NCI-H1694 treated with DMSO at 0.1 percent for 48 hours (cell line): ENCODE results near the gene ZGPAT.

Experiments used
- DNase-seq: peaks from one replicate; lab custom pipeline; 2025; lab: John Stamatoyannopoulos, UW

Gene ZGPAT

DNA sequence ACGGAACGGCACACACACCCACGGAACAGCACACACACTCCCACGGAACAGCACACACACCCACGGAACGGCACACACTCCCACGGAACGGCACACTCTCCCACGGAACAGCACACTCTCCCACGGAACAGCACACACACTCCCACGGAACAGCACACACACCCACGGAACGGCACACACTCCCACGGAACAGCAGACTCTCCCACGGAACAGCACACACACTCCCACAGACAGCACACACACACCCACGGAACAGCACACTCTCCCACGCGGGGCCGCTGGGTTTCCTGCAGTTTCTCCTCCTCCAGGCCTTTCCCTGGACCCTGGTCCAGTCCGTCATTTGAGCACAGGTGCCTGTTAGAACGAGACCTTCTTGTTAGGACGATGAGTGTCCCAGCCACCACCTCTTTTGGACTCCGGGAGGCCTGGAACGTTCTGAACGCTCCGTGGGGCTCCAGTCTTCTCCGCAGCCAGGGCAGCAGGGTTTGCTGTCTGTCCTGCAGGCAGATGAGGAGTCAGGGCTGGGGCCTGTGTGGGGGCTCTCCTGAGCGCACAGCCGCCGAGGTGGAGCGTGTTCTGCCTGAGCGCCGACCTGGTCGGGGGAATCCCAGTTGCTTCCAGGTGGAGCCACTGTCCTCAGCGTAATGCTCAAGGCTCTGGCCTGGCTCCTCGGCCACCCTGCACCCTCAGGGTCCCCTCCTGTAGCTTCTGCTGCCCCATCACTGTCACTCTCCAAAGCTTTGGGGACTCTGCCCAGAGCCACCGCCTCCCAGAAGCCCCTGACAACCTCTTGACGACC is 29.0 kb upstream of the ZGPAT start:
- no peak for DNase-seq

DNA sequence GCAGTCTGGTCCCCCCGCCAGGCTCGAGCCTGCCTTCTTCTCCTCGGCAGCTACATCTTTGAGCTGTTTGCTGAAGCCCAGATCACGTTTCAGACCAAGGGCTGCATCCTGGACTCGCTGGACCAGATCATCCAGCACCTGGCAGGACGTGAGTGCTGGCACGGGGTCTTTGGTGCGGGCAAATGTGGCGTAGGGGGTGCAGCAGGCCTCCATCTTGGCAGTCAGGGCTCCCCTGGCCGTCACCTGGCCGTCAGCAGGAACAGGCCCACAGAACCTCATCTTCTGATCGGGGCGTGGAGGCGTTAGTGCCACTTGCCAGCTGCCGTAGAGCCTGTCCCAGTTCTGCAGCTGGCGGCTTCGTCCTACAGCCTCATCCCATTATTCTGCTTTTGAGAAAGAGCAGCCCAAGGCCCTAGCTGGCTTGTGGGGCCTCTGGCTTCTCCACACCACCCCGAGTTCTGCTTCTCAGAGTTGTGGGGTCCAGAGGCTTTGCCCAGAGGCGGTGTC is 28.0 kb upstream of the ZGPAT start:
- DNase-seq = no peak

DNA sequence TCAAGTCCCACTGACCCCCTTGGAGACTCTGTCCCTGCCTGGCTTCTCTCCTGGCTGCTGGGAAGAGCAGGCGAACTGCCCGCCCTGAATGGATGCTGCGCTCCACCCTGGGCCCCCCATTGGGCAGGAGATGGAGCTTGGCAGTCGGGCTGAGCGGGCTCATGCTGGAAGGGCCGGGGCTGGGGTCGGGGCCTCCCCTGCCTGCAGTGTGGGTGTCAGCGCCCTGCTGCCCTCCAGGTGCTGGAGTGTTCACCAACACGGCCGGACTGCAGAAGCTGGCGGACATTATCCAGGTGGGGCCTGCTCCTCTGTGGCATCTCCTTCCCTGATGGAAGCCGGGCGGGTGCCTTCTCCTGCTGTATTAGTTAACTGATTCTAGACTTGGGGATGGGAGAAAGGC is 27.4 kb upstream of the ZGPAT start:
- no peak for DNase-seq

DNA sequence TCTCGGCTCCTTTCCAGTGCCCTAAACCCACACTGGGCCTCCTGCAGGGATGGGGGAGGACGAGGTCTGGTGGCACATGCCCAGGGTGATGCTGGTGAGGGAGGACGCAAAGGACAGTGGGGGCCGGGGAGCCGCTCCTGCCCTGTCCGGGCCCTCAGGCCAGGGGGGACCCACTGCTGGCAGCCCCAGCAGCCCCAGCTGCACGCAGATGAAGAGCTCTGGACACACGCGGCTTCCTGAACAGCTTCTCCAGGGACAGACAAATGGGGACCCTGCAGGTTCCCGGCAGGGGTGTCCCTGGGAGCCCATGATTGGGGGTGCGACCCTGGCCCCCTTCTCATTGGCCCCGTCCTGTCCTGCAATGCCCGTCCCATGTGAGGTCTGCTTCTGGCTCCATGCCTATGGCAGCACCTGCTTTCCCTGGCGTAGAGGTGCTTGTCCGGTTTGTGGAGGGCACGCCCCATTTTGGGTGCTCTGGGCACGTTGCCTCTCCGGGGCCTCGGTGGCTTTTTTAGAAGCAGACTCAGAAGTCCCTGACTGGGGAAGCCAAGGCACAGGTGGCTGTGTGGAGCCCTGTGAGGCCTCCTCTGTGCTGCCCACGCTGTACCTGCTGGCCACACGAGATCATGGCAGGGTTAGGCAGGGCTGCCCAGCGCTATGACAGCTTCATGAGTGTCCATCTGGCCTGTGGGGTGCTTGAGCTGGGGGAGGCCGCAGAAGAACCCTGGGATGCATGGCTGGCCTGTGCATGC is 26.8 kb upstream of the ZGPAT start:
- DNase-seq = no peak

DNA sequence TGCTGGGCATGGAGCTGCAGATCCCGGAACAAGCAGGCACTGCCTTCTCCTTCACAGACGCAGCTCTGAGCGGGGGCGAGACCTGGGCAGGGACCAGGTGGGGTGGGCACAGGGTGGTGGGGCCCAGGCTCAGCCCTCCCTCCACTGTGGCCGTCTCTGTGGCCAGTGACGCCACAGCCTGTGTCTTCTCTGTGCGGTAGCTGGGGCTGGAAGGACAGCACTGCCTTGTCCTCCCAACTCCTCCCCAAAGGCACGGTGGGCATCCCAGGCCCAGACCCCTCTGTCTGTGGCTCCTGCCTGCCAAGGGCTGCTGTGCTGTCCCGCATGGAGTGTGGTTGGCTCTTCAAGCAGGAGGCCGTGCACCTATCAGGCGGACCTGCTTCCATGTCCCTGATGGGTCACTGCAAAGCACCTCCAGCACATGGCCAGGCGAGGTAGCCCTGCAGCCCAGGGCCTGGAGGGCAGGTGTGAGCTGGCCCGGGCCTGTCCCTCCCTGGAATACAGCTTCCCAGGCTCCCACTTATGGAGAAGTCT is 26.2 kb upstream of the ZGPAT start:
- no peak for DNase-seq

DNA sequence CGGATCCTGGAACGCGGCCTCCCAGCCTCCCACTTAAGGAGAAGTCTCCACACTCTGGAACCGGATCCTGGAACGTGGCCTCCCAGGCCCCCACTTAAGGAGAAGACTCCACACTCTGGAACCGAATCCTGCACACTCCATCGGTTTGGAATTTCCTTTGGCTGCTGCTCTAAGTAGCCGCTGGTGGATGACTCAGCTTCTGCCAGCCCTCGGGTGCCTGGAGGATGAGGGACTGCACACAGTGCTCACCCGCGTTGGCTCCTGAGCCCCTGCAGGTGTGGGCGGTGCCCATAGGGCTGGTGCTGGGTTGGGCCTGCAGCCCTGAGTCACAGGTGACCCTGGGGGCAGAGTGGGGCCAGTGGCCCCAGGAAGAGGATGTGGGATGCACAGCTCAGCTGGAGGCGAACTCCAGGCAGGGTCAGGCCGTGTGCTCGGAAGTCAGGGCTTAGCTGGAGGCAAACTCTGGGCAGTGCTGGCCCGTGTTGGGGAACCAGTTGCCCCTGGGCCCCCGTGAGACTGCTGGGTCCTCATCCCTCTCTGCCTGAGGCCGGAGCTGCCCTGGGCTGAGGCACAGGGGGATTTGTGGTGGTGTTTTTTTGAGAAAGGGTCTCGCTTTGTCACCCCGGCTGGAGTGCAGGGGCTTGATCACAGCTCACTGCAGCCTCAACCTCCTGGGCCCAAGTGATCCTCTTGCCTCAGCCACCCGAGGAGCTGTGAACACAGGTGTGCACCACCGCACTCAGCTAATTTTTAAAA is 25.3 kb upstream of the ZGPAT start:
- no peak for DNase-seq

DNA sequence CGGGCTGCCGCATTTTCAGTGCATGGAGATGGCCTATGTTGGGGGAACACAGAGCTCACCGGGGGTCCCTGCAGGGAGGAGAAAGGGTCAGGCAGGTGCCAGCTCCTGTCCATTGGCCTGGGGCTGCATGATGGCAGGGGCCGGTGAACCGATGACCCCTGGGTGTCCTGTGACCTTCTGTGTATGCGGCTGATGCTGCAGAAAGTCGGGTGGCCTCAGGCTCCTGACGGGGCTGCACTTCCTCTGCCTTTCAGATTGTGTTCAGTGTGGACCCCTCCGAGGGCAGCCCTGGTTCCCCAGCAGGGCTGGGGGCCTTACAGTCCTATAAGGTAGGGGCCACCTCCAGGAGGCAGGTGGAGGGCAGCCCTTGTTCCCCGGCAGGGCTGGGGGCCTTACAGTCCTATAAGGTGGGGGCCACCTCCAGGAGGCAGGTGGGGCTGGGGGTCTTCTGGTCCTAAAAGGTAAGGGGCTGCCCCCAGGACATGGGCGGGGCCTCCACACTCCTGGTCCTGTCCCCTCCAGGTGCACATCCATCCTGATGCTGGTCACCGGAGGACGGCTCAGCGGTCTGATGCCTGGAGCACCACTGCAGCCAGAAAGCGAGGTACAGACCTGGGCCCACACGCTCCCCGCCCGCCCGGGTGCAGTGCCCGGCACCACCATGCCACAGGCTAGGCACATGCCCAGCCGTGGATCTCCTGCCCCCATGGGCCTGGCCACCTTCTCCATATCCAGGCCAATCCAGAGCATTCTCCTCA is 22.4 kb upstream of the ZGPAT start:
- DNase-seq = no peak

DNA sequence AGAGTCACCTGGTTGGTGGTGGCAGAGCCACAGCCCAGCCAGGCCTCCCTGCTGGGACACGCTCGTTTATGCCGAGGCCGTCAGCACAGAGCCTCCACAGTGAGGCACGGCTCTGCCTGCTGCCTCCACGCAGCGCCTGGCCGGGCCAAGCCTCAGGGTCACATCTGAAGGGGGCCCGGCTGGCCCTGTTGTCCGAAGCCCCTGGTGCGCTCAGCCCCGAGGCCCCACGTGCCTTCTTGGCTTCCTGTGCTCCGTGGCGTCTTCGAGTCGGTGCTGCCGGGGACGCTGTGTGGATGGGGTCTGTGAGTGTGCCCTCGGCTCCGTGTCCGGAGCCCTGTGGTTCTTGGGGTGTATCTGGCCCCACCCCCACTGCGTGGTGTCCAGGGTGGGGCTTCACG is 21.7 kb upstream of the ZGPAT start:
- DNase-seq = no peak

DNA sequence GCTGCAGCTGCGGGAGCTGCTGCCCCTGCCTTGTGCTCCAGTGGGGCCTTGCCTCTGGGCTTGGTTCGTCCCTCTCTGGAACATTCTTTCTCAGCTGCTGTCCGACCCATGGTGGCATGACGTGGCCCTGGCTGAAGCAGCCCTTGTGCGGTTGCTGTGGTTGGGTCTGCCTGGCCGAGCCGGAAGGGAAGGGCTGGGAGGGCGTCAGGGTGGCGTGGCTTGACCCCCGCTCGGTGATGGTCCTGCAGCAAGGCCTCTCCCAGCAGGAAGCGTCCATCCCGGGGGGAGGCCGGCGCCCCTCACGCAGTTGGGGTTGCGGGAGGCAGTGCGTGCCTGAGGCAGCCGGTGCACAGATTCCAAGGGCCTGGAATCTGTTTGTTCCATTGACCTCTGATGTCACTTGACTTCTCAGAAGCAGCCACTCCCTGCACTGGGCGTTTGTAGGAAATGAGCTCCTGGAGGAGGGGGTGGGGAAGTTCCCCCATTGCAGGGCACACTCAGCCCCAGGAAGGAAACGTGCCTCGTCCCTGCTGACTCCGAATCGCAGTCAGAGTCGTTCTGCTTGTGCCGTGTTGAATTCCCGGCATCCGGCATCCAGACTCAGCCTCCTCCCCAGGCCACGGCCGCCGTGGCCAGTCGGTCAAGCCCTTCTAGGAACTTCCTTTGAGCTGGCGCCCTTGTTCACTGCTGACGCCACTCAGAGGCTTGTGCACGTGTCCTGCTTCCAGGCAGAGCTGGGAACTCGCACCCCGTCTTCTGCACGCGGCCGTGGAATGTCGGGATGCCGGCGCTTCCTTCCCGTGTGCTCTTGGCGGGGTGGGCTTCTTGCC is 21.1 kb upstream of the ZGPAT start:
- no peak for DNase-seq

DNA sequence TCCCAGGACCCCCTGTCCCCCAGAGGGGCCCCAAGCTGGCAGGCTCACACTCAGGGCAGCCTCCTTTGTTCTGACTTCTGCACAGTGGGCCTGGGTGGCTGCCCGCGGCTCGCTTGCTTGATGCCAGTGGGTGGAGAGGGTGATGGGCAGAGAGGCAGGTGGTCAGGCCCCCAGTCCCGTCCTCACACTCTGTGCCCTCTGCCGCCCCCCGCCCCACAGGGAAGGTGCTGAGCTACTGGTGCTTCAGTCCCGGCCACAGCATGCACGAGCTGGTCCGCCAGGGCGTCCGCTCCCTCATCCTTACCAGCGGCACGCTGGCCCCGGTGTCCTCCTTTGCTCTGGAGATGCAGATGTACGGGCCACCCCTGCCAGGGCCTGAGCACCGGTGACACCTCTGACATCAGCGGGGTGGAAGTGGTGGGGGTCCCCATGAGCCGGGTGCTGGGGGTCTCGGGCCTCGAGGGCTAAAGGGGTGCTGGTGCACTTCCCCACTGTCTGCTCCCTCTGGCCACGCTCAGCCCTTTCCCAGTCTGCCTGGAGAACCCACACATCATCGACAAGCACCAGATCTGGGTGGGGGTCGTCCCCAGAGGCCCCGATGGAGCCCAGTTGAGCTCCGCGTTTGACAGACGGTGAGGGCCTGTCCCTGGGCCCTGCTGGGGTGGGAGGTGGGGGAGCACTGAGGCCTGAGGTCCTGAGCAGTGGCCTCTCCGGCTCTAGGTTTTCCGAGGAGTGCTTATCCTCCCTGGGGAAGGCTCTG is 20.2 kb upstream of the ZGPAT start:
- DNase-seq = no peak

DNA sequence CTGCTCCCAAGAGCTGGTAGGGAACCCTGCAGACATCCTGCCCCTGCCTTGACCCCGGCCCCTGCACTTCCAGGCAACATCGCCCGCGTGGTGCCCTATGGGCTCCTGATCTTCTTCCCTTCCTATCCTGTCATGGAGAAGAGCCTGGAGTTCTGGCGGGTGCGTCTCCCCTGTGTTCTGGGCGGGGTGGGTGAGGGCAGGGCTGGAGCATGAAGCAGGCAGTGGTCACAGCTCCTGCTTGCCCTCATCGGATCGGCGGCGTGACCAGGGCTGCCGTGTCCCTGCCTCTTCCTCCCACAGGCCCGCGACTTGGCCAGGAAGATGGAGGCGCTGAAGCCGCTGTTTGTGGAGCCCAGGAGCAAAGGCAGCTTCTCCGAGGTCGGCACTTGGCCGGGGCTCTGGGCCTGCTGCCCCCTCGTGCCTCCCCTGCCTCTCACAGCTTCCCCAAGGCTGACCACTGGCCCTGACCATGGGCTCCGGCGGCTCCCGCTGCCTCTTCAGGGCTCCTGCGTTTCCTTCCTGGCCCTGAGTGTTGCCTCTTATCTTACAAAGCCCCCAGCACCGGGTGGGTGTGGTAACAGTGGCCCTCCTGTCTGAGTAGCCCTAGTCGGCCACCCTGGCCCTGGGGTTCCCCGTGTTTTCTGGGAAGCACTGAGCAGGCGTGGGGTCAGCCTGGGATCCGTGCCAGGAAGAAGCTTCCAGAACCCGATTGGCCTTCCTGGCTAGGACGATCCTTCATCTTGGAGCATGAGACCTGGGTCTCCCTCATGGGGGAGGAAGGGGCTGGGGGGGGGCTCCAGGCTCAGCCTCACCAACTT is 19.4 kb upstream of the ZGPAT start:
- no peak for DNase-seq

DNA sequence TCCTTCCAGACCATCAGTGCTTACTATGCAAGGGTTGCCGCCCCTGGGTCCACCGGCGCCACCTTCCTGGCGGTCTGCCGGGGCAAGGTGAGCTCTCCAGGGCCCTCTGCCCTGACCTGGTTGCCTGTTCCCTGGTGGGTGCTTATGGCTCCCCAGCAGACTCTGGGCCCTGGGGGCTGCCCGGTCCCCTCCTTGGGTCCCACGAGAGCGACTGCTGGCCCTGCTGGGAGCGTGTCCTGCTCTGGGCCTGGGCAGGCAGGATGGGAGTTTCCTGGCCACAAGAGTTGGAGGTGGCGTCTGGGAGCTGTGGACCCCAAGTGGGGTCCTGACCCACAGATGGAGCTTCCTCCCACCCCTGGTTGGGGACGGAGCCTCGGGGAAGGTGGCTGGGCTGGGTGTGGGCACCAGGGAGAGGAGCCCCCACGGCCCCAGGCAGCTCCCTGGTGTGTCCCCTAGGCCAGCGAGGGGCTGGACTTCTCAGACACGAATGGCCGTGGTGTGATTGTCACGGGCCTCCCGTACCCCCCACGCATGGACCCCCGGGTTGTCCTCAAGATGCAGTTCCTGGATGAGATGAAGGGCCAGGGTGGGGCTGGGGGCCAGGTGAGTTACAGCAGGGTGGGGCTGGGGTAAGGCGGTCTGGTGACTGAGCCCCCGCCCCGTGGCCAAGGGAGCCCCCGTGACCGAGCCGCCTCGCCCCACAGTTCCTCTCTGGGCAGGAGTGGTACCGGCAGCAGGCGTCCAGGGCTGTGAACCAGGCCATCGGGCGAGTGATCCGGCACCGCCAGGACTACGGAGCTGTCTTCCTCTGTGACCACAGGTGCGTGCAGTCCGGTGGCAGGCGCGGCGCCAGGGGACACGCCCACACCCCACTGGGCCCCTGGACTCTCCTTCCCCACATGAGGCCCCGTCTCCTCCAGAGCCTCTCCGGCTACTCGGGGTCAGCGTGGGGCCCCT is 18.5 kb upstream of the ZGPAT start:
- DNase-seq = no peak

DNA sequence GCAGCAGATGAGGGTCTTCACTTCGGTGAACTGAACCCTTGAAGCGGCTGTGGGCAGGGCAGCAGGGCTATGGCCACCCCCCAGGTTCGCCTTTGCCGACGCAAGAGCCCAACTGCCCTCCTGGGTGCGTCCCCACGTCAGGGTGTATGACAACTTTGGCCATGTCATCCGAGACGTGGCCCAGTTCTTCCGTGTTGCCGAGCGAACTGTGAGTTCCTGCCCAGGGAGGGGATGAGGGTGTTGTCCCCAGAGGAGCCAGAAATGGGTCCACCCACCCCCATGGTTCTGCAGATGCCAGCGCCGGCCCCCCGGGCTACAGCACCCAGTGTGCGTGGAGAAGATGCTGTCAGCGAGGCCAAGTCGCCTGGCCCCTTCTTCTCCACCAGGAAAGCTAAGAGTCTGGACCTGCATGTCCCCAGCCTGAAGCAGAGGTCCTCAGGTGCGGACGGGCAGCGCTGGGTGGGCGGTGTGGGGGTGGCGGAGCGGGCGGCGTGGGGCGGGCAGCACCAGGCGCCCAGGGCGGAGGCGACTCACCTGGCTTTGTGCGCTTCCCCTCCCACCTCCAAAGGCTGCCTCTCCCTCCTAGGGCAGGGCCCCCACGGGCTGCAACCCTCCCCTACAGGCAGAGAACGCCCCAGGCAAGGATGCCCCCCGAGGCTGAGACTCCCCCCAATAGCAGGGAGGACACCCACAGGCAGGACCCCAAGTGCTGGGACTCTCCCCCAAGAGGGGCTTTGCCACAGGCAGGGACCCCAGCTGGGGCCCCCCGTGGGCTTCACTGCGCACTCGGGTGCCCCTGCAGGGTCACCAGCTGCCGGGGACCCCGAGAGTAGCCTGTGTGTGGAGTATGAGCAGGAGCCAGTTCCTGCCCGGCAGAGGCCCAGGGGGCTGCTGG is 17.6 kb upstream of the ZGPAT start:
- no peak for DNase-seq

DNA sequence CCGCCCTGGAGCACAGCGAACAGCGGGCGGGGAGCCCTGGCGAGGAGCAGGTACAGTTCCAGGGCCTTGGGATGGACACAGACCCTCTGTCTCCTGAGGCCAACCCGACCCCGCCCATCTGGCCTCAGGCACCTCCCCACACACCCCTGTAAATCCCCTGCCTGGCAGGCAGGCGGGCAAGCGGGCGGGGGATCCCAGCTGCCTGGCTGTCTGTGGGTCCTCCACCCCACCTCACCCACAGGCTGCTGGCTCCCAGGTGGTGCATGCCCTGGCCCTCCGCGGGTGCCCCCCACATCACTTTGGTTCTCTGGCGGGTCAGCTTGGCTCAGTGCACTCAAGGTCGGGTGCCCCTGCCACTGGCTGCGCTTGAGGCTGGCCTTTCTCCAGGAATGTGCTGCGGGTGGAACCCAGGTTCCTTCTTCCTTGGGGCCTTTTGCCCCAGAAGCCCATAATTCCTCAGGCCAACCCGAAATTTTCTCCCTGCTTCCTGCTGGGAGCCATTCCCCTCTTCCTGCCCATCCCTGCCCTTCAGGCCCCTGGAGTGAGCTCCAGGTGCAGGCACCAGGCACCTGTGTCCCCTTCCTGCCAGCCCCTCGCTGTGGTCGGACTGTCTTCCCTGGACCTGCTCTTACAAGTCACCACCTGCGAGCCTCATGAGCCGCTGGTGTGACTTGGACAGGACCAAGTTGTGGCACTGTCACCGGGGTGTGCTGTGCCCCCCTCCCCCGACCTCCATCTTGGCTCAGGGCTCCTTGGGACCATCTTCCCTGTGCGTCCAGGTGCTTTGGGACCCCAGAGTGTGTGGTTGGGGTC is 16.7 kb upstream of the ZGPAT start:
- DNase-seq = no peak

DNA sequence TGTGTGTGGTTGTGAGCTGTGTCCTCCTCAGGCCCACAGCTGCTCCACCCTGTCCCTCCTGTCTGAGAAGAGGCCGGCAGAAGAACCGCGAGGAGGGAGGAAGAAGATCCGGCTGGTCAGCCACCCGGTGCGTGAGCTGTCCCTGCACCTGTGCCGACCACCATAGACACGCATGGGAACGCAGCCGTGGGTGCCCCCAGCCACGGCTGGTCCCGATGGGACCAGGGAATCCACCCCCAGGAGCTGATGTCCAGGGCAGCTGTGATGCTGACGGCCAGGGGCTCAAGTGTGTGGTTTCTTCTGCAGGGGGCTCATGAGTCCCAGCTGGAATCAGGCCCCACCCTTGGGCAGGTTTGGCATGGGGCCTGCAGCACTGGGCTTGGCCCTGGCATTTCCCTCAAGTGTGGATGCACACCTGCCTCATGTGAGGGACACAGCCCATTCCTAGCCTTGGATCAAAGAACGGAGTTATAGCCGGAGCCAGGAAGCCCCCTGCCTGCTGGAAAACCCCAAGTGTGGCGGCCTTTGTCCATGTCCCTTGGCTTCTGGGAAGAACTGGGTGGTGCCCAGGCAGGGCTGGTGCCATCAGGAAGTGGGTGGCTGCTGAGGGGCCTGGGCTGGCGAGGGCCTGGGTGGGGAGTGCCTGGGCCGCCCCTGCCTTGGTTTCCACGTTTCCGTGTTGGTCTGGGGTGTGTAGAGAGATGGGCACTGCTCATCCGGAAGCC is 16.0 kb upstream of the ZGPAT start:
- no peak for DNase-seq
